Activated T-helper 9 cell treated with anti-CD3 and anti-CD28 coated beads, Interleukin-2, amount 50 U/mL, for 16 hours (primary cell): Measurements from ENCODE around the gene TUBB.

Source experiments
- DNase-seq: peaks from one replicate; pipeline ENCODE4 v3.0.0-alpha.2; 2020; ENCODE audit warnings: low read depth

TUBB gene

GRCh38 chr6:30719791-30720737 is at the start of gene TUBB:
Gene TUBB, plus strand, starts transcription at chr6:30720352. Its CDS starts 155 bp downstream, at chr6:30720507.
- DNase-seq: peak; percentile 93

DNA sequence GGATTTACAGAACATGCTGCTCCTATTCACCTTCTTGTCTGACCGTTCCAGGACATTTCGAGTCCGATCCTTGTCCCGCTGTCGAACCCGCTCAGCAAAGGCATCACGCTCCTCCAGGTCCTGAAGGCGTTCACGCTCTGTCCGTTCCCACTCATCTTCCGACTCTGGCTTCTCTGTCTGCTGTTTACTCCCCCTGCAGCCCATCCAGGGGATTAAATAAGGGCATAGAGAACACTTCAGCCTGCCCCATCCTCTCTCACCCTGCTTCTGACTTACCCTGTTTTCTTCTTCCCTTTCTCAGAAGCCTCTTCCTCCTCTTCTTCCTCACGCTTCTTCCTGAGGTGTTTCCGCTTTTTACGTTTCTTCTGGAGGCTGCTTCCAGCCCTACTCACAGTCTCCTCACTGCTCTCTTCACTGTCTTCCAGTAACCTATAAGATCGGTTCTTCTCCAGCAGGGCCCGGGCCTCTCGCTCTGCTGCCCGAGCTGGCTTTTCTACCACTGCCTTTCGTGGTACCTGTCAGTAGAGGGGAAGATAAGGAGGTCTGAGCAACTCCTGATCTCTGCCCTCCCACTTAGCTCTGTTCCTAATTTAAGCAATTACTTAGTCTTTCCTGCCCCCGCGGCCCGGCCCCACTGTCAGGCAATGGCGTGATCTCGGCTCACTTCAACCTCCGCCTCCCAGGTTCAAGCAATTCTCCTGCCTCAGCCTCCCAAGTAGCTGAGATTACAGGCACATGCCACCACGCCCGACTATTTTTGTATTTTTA is 49.2 kb upstream of the TUBB start:
- no peak for DNase-seq

GRCh38 chr6:30672445-30673253 is 47.5 kb upstream of the TUBB start, which contains the start of gene DHX16:
Gene DHX16, minus strand, starts transcription at chr6:30673006. Its CDS starts 165 bp downstream, at chr6:30672841.
- DNase-seq: peak; percentile 83

- DNase-seq: no peak
Observed at GRCh38 chr6:30676660-30677285, 43.4 kb upstream of the TUBB start.

DNA sequence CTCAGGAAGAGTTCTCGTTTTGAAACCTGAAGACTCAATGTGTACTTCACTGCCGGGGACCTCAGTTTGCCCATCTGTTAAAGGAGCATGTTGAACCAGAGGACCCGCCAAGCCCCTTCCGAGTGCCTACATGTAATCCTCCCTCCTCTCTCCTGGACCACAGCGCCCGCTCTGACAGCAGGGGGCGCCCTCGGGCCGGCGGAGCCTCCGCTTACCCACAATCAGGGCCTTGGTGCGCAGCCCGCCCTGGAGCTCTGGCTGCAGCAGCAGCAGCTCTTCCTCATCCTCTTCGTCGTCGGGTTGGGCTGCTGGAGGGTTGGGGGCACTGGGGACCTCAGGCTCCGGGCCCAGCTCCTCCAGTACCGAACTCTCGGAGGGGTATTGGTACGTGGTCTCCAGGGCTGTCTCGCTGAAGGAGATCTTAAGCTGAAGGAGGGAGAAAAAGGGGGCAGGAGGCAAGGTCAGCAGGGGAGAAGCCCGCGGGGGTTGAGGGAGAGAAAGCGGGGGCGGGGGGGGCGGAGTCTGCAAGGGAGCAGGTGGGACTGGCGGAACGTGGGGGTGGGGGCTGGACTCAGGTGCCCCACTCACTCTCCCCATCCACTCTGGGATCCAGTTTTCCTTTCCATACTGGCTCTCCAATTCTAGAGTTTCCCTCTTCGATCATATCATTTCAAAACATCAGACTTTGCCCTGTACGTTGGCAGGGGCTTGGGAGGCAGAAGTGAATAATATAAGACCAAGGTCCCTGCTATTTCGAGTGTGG is 41.0 kb upstream of the TUBB start:
- peak; percentile 91 for DNase-seq

DNA sequence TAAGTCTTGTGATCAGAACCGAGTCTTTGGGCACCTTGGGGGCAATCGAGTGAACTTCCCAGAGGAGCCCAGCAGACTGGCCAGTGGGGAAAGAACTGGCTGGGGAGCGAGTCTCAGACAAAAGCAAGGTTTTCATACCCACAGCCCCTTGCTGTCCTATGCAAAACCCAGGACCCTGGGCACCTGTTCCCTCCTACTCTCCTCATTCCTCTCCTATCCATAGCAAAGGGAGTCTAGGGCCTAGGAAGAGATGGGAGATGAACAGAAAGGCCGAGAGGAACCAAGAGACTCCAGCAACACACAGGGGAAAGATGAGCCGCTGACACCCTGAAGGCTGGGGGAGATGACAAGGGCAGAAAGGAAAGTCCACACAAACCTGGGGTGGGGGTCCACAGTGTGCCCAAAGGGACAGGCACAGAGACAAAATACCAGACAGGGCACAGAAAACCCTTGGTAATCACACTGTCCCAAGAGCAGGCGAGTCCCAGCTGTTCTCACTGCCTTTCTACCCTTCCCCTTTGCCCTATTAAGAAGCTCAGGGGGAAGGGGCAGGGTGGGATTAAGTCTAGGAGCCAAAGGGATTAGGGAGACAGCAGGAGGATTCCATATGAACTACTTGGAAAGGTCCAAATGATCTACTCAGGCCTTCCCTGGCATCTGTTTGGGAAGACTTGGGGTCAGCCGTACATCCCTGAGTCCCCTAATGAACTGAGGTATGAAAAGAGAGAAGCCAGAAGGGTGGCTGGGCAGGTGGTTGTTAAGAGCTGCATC is 40.2 kb upstream of the TUBB start:
- DNase-seq: no peak

DNA sequence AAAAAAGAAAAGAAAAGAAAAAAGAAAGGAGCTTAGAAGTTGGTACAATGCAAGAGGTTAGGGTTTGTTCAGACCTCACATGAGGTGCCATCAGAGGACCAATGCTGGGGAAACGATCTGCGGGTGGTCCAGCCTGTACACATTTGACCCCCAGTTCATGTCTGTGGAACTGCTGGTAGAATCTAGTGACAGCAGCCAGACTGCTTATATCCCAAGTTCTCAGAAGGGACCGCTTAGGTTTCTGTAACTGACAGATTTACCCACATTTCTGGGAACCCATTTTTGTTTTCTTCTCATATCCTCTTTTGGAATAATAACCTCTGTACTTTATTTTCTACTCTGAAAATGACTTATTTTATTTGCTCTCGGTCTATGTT is 38.4 kb upstream of the TUBB start:
- no peak for DNase-seq

GRCh38 chr6:30682143-30683117 is 37.7 kb upstream of the TUBB start:
- DNase-seq: peak; percentile 77

GRCh38 chr6:30683183-30683979 is 36.8 kb upstream of the TUBB start:
- no peak for DNase-seq

DNA sequence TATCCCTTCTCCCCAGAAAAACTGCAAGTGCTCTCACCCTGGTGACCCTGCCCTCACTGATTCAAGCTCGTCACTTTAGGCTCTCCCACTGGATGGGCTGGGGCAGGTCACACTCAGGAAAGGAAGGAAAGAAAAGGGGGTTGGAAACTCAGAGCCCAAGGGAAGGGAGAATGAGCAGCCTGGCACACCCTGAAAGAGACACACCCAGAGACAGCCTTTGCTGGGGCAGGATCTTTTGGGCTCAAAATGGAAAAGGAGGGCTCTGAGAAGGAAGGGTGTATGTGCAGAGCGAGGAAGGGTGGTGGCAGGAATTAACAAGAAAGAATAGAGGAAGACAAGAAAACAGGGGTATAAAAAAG is 36.2 kb upstream of the TUBB start:
- no peak for DNase-seq

- peak; percentile 33 for DNase-seq
Observed at GRCh38 chr6:30684386-30685156, 35.6 kb upstream of the TUBB start.

- DNase-seq: no peak
Observed at GRCh38 chr6:30685157-30686008, 34.8 kb upstream of the TUBB start.

GRCh38 chr6:30686009-30686907 is 33.9 kb upstream of the TUBB start, which contains the start of gene PPP1R18:
Gene PPP1R18, minus strand, starts transcription at chr6:30686645. Its CDS starts 627 bp downstream, at chr6:30686018.
- DNase-seq: peak; percentile 76

DNA sequence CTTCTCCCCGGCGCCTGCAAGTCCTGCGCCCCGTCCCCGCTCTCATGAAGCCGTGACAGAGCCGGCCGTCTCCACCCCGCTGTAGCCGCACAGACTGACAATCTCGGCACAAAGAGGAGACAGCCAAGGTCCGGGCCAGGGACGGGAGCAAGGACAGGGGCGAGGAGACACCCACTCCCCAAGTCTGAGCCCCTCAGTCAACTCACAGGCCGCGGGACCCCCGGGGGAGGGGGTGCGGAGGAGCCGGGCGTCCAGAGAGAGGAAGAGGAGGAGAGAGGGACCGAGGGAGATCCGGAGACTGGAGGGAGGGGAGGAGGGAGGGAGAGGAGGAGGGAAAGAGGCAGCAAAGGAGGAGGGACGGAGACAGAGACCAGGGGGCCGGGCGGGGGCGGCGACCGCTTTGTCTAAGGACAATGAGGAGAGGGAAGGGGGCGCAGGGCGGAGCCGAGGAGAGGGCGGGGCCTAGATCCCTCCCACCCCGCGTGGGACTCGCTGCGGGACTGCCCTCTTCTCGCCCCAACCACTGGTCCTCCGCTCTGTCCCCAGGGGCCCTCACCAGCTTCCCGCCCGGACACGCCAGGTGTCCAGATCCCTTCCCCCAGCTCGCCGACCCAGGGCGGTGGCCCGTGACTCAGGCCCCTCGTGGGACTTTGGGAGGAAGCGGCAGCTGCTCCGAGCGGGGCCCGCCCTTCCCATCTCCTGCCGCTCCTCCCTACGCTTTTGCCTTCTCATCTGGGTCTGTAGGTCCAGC is 33.1 kb upstream of the TUBB start:
- peak; percentile 60 for DNase-seq
